Esophagus muscularis mucosa (tissue), 3 donors: ENCODE results near the gene NXN.

Experiments used
- POLR2A ChIP-seq: fragments of 450-650 bp; IDR thresholded peaks from one replicate; pipeline ENCODE4 v1.6.1; 2017; ENCODE audit warnings: antibody characterized with exemption, moderate library complexity, mild to moderate bottlenecking, low read depth
- TF ChIP-seq, protein P1 (sequence below), 3 experiments: fragments of 200-600 bp in 2 of 3; fragments of 450-650 bp in 1 of 3; sonication (generic) in 2 of 3; IDR thresholded peaks; one replicate each; pipeline ENCODE4 v1.5.1; 2017 to 2019; ENCODE audit warnings: antibody characterized with exemption in 3 of 3, mild to moderate bottlenecking in 2 of 3, moderate library complexity in 1 of 3

- no peak for TF ChIP-seq POLR2A
- TF ChIP-seq, protein P1, sequence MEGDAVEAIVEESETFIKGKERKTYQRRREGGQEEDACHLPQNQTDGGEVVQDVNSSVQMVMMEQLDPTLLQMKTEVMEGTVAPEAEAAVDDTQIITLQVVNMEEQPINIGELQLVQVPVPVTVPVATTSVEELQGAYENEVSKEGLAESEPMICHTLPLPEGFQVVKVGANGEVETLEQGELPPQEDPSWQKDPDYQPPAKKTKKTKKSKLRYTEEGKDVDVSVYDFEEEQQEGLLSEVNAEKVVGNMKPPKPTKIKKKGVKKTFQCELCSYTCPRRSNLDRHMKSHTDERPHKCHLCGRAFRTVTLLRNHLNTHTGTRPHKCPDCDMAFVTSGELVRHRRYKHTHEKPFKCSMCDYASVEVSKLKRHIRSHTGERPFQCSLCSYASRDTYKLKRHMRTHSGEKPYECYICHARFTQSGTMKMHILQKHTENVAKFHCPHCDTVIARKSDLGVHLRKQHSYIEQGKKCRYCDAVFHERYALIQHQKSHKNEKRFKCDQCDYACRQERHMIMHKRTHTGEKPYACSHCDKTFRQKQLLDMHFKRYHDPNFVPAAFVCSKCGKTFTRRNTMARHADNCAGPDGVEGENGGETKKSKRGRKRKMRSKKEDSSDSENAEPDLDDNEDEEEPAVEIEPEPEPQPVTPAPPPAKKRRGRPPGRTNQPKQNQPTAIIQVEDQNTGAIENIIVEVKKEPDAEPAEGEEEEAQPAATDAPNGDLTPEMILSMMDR (IDR thresholded peaks at IDR 0.05), result no peak
These were observed 23.4 kb upstream of the NXN start for GRCh38 chr17:1002771-1003555.
